Body of pancreas (tissue), 4 donors: ENCODE data around the gene AGAP3.

Source experiments
- POLR2A ChIP-seq, 3 donors: fragments of 450-650 bp; IDR thresholded peaks; one replicate each; pipeline ENCODE4 v1.6.1; 2016; ENCODE audit warnings: antibody characterized with exemption in 3 of 3, mild to moderate bottlenecking in 2 of 3
- TF ChIP-seq, protein P1 (sequence below), 7 experiments: fragments of 450-650 bp in 4 of 7; fragments of 200-600 bp in 3 of 7; sonication (generic) in 3 of 7; IDR thresholded peaks; one replicate each; pipeline ENCODE4 v1.5.1; 2016 to 2019; ENCODE audit warnings: antibody characterized with exemption in 7 of 7

DNA sequence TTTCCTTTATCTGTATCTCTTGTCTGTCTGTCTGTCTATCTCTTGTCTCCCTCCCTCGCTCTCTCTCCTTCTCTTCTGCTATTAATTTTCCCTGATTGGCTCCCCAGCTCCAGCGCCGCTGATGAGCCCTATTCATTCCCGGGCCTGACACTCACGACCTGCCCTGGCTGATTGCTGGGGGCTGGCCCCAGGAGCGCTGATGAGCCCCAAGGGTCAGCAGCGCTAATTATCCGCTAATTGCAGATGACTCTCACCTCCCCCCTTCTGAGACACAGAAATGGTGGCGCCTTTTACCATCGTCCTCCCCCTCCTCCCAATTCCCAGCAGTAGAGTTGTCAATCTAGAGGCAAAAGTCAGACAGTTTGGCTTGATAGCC, 82.5 kb downstream of the AGAP3 start:
- TF ChIP-seq, protein P1, sequence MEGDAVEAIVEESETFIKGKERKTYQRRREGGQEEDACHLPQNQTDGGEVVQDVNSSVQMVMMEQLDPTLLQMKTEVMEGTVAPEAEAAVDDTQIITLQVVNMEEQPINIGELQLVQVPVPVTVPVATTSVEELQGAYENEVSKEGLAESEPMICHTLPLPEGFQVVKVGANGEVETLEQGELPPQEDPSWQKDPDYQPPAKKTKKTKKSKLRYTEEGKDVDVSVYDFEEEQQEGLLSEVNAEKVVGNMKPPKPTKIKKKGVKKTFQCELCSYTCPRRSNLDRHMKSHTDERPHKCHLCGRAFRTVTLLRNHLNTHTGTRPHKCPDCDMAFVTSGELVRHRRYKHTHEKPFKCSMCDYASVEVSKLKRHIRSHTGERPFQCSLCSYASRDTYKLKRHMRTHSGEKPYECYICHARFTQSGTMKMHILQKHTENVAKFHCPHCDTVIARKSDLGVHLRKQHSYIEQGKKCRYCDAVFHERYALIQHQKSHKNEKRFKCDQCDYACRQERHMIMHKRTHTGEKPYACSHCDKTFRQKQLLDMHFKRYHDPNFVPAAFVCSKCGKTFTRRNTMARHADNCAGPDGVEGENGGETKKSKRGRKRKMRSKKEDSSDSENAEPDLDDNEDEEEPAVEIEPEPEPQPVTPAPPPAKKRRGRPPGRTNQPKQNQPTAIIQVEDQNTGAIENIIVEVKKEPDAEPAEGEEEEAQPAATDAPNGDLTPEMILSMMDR (IDR thresholded peaks at IDR 0.05), result no peak
- no peak for TF ChIP-seq POLR2A (IDR thresholded peaks at IDR 0.05)
